B cell (primary cell): ENCODE measurements around the gene SP3. TPM values are rescaled to one million over a fixed set of nuclear protein-coding genes. Genes with fewer than 3 reads are reported as not detected.

Experiments
- ATAC-seq: fragments of 200-7000 bp; cut with Tn5 transposase; one replicate; pipeline ENCODE4 v1.10.0; 2021; ENCODE audit warnings: low read depth, mild to moderate bottlenecking, moderate number of reproducible peaks, moderate library complexity
- CTCF ChIA-PET: fragments of 350-600 bp; sonication (Branson Sonifier 250); formaldehyde crosslinking; loops from one replicate; lab custom pipeline; 2021; ENCODE audit warnings: antibody characterized with exemption, inconsistent platforms; lab: Charles Lee
- POLR2A ChIA-PET: fragments of 350-600 bp; sonication (Branson Sonifier 250); formaldehyde crosslinking; loops from one replicate; lab custom pipeline; 2021; ENCODE audit warnings: antibody characterized with exemption; lab: Charles Lee
- DNase-seq: peaks from one replicate; pipeline ENCODE4 v3.0.0; 2013
- H2AFZ ChIP-seq: 2 replicates; pipeline ENCODE4 v1.6.1; 2012; ENCODE audit warnings: mild to moderate bottlenecking, low read depth, low read length; ENCODE audit not compliant: insufficient read depth, poor library complexity, severe bottlenecking
- H3K27ac ChIP-seq, 2 donors: 1 replicate in 1 of 2; 2 replicates in 1 of 2; pipeline ENCODE4 v1.5.1; 2012 to 2013; ENCODE audit warnings: low read length in 2 of 2, mild to moderate bottlenecking in 2 of 2, moderate library complexity in 1 of 2
- H3K27me3 ChIP-seq, 4 experiments: fragments of 200-600 bp in 1 of 4; sonication (generic) in 1 of 4; replicated peaks in 1 of 4; 1 replicate in 2 of 4; 2 replicates in 2 of 4; pipeline versions ENCODE4 v1.6.1 to v1.7.0; 2013 to 2016; ENCODE audit warnings: low read length in 3 of 4, mild to moderate bottlenecking in 2 of 4, mixed read lengths in 1 of 4, moderate library complexity in 1 of 4; ENCODE audit not compliant: insufficient read depth in 4 of 4, control insufficient read depth in 3 of 4; ENCODE audit errors: control extremely low read depth in 1 of 4
- H3K36me3 ChIP-seq, 2 experiments: replicated peaks in 1 of 2; 1 replicate in 1 of 2; 2 replicates in 1 of 2; pipeline versions ENCODE4 v1.6.1 to v1.7.1; 2013; ENCODE audit warnings: low read length in 1 of 2; ENCODE audit not compliant: insufficient read depth in 2 of 2, control insufficient read depth in 1 of 2; ENCODE audit errors: control extremely low read depth in 1 of 2, extremely low read depth in 1 of 2
- H3K4me1 ChIP-seq, 2 donors: fragments of 200-600 bp in 1 of 2; sonication (generic) in 1 of 2; 1 replicate in 1 of 2; 2 replicates in 1 of 2; pipeline versions ENCODE4 v1.5.1 to v1.6.1; 2013 to 2017; ENCODE audit warnings: low read length in 2 of 2; ENCODE audit not compliant: control insufficient read depth in 2 of 2, insufficient read depth in 2 of 2
- H3K4me2 ChIP-seq: replicated peaks from 2 replicates; pipeline ENCODE3; 2012; ENCODE audit warnings: mild to moderate bottlenecking, low read depth, low read length; ENCODE audit not compliant: poor library complexity, severe bottlenecking
- H3K4me3 ChIP-seq, 5 experiments: fragments of 200-600 bp in 1 of 5; sonication (generic) in 1 of 5; 1 replicate in 3 of 5; 2 replicates in 2 of 5; pipeline versions ENCODE4 v1.5.1 to v1.7.0; 2011 to 2016; ENCODE audit warnings: low read length in 4 of 5, mild to moderate bottlenecking in 4 of 5, low read depth in 2 of 5, control low read depth in 1 of 5, moderate library complexity in 1 of 5; ENCODE audit not compliant: insufficient read depth in 1 of 5; ENCODE audit errors: control extremely low read depth in 1 of 5, extremely low read depth in 1 of 5
- H3K79me2 ChIP-seq: fragments of 200-600 bp; sonication (generic); one replicate; pipeline ENCODE4 v1.6.0; 2016; ENCODE audit warnings: low read length; ENCODE audit not compliant: control insufficient read depth, insufficient read depth
- H3K9ac ChIP-seq: fragments of 200-600 bp; sonication (generic); 2 replicates; pipeline ENCODE4 v1.6.1; 2017; ENCODE audit warnings: mild to moderate bottlenecking, low read length, moderate library complexity
- H3K9me3 ChIP-seq, 3 donors: one replicate each; pipeline versions ENCODE4 v1.6.1 to v1.7.1; 2013; ENCODE audit warnings: low read length in 2 of 3; ENCODE audit not compliant: control insufficient read depth in 2 of 3, insufficient read depth in 1 of 3; ENCODE audit errors: control extremely low read depth in 1 of 3
- H4K20me1 ChIP-seq: 2 replicates; pipeline ENCODE4 v1.6.0; 2012; ENCODE audit warnings: mild to moderate bottlenecking, low read length; ENCODE audit not compliant: insufficient read depth, control insufficient read depth, poor library complexity, severe bottlenecking
- H3K27ac Mint-ChIP-seq: one replicate; pipeline ENCODE4 v1.8.0; 2021; ENCODE audit warnings: mixed read lengths
- H3K27me3 Mint-ChIP-seq: one replicate; pipeline ENCODE4 v1.8.0; 2021; ENCODE audit warnings: mixed read lengths
- H3K4me1 Mint-ChIP-seq: one replicate; pipeline ENCODE4 v1.8.0; 2021; ENCODE audit warnings: mixed read lengths
- H3K4me3 Mint-ChIP-seq: one replicate; pipeline ENCODE4 v1.8.0; 2021; ENCODE audit warnings: mixed read lengths
- H3K9me3 Mint-ChIP-seq: one replicate; pipeline ENCODE4 v1.8.0; 2022; ENCODE audit warnings: mixed read lengths; ENCODE audit not compliant: insufficient read depth
- CTCF ChIP-seq: fragments of 200-600 bp; IDR thresholded peaks from one replicate; pipeline ENCODE4 v1.8.0; 2022; ENCODE audit warnings: antibody characterized with exemption, mild to moderate bottlenecking
- EZH2 ChIP-seq: IDR thresholded peaks from 2 replicates; pipeline ENCODE4 v1.6.1; 2012; ENCODE audit warnings: borderline replicate concordance, low read depth, mild to moderate bottlenecking, moderate library complexity, low read length; ENCODE audit not compliant: insufficient read depth, poor library complexity, severe bottlenecking
- WGBS: methylation state at CpG from one replicate; pipeline ENCODE4 v1.1.5; 2013; ENCODE audit warnings: missing lambda C conversion rate; ENCODE audit not compliant: insufficient coverage; 5-methylcytosine and 5-hydroxymethylcytosine counted together
- intact Hi-C: fragments of 100-400 bp; cut with micrococcal nuclease; formaldehyde crosslinking; loops from one replicate; pipeline ENCODE4 v1.10.0; 2022
- polyA plus RNA-seq: library from polyadenylated mRNA; depleted of rRNA; stranded (reverse); fragments of >200 nt; gene quantifications from 2 replicates; pipeline ENCODE4 v1.2.3, GENCODE V29; 2012
- total RNA-seq, 2 donors: library from RNA; stranded (reverse); fragments of 120-200 nt in 1 of 2; gene quantifications; 1 replicate in 1 of 2; 2 replicates in 1 of 2; pipeline versions ENCODE4 v1.2.3 to v1.2.4, GENCODE V29; 2013 to 2022

SP3 gene
- total and polyA plus RNA-seq, 2 donors (not counting 1 experiment from before 2014, with no cell fraction given): 31.9 to 152 TPM

DNA sequence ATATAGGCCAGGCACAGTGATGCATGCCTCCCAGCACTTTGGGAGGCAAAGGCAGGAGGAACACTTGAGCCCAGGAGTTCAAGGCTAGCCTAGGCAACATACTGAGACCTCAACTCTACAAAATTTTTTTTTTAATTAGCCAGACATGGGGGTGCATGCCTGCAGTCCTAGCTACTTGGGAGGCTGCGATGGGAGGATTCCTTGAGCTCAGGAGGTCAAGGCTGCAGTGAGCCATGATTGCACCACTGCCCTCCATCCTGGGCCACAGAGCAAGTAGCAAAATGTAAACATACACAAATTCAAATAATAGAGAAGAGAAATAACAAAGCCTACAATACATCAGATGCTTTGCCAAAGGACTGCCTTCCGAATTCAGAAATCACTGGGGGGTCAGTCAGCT lies 7.0 kb upstream of the SP3 start:
- DNase-seq (no peak), ATAC-seq (no peak)
- Histone ChIP-seq H3K4me2 (no peak overlapping the region), H3K36me3 (no peaks in the 10 kb centered on the region), H3K27ac (no peak overlapping the region), H3K4me1 (no peaks in the 10 kb centered on the region), H3K27me3 (no peaks in the 10 kb centered on the region), H3K79me2 (peaks cover 16% of the 10 kb centered on the region), H4K20me1 (no peaks in the 10 kb centered on the region), H3K4me3 (no peak overlapping the region), H3K9me3 (no peaks in the 10 kb centered on the region), H3K9ac (no peak overlapping the region), H2AFZ (no peak overlapping the region)
- 91% methylated on average over 1 of the region's 2 CpGs for whole genome bisulfite sequencing
- no peak for TF ChIP-seq EZH2
- no peak for TF ChIP-seq CTCF
- ChIA-PET POLR2A (no interaction called here), CTCF (interaction anchor here (1.5 kb wide), 1 partner anchor 59 kb away, joined by 3 read pairs; no protein-coding TSS in a partner anchor)
- no peak overlapping the region for H3K27ac Mint-ChIP-seq
- H3K27me3 Mint-ChIP-seq: peaks cover 3% of the 10 kb centered on the region
- no peaks in the 10 kb centered on the region for H3K9me3 Mint-ChIP-seq
- no peaks in the 10 kb centered on the region for H3K4me1 Mint-ChIP-seq
- intact Hi-C loops: no loop called here
- H3K4me3 Mint-ChIP-seq: no peak overlapping the region

DNA sequence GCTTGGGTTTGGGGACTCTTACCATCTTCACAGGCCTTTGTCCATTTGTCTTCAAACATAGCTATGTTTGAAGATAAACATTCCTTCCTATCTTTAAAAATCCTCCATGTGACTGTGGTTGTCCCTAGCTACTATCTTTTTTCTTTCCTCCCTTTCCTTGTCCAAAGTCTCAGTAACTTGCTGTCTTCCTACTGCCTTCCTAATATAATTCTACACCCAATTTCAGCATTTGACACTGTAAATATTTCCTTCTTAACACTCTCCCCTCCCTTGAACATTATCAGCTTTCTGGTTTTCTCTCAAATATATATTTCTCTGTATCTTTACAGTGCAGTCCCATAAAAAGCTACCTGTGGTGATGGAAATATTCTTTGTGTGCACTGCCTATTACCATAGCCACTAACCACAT lies 5.3 kb upstream of the SP3 start:
- Mint-ChIP-seq H3K9me3 (no peaks in the 10 kb centered on the region), H3K27ac (no peak overlapping the region), H3K4me1 (peaks cover 14% of the 10 kb centered on the region), H3K4me3 (no peak overlapping the region), H3K27me3 (peaks cover 3% of the 10 kb centered on the region)
- H4K20me1 ChIP-seq: no peaks in the 10 kb centered on the region
- no peaks in the 10 kb centered on the region for H3K27me3 ChIP-seq
- H3K79me2 ChIP-seq: peaks cover 18% of the 10 kb centered on the region
- TF ChIP-seq EZH2: no peak
- no peak for TF ChIP-seq CTCF
- H3K4me3 ChIP-seq: no peak overlapping the region
- H2AFZ ChIP-seq: no peak overlapping the region
- peaks cover 7 to 9% of the 10 kb centered on the region in 2 donors for H3K4me1 ChIP-seq
- intact Hi-C loops: no loop called here
- H3K9ac ChIP-seq: no peak overlapping the region
- H3K9me3 ChIP-seq: no peaks in the 10 kb centered on the region
- ATAC-seq (no peak), DNase-seq (no peak)
- ChIA-PET CTCF (interaction anchor here (1.0 to 1.3 kb wide), 4 partner anchors 20 to 70 kb away, joined by 3 to 5 read pairs (median 4); no protein-coding TSS in a partner anchor), POLR2A (interaction anchor here (0.5 kb wide), 1 partner anchor 31 kb away, joined by 6 read pairs; no protein-coding TSS in a partner anchor)
- H3K4me2 ChIP-seq: no peak overlapping the region
- no peaks in the 10 kb centered on the region for H3K36me3 ChIP-seq
- H3K27ac ChIP-seq: no peak overlapping the region
